Tibial nerve (tissue), 4 donors: Measurements from ENCODE around the gene FAM83E.

ENCODE experiments used
- CTCF ChIP-seq, 5 experiments: fragments of 200-600 bp in 3 of 5; fragments of 450-650 bp in 2 of 5; sonication (generic) in 3 of 5; IDR thresholded peaks; one replicate each; pipeline ENCODE4 v1.5.1; 2016 to 2019; ENCODE audit warnings: antibody characterized with exemption in 5 of 5, mild to moderate bottlenecking in 3 of 5, moderate library complexity in 2 of 5
- EP300 ChIP-seq, 2 donors: sonication (generic); formaldehyde crosslinking; IDR thresholded peaks; one replicate each; pipeline ENCODE4 v1.6.1; 2017; ENCODE audit warnings: antibody characterized with exemption in 2 of 2, mild to moderate bottlenecking in 1 of 2
- POLR2A ChIP-seq, 2 donors: fragments of 450-650 bp; IDR thresholded peaks; one replicate each; pipeline ENCODE4 v1.6.1; 2017; ENCODE audit warnings: antibody characterized with exemption in 2 of 2, mild to moderate bottlenecking in 2 of 2, moderate library complexity in 2 of 2

GRCh38 chr19:48613852-48614435 lies 932 bp downstream of the FAM83E start:
- TF ChIP-seq CTCF (IDR thresholded peaks at IDR 0.05) = no peak
- TF ChIP-seq EP300 (IDR thresholded peaks at IDR 0.05) = no peak
- no peak for TF ChIP-seq POLR2A (IDR thresholded peaks at IDR 0.05)
